H9 (cell line): ENCODE results near the gene GRIP1. TPM values are rescaled to one million over a fixed set of nuclear protein-coding genes. Genes with fewer than 3 reads are reported as not detected.

ENCODE experiments used
- DNase-seq: peaks from one replicate; pipeline ENCODE4 v3.0.0-alpha.2; 2017
- H2AFZ ChIP-seq: one replicate; pipeline ENCODE4 v1.6.1; 2013; ENCODE audit warnings: mild to moderate bottlenecking, low read length, control low read depth, moderate library complexity
- H2AK5ac ChIP-seq: 2 replicates; pipeline ENCODE4 v1.6.1; 2013; ENCODE audit warnings: low read length, control low read depth, mixed read lengths; ENCODE audit not compliant: insufficient read length
- H2BK120ac ChIP-seq: one replicate; pipeline ENCODE4 v1.6.1; 2013; ENCODE audit warnings: low read depth, mild to moderate bottlenecking, low read length, control low read depth, inconsistent platforms; ENCODE audit not compliant: poor library complexity, severe bottlenecking
- H2BK12ac ChIP-seq: 2 replicates; pipeline ENCODE4 v1.6.1; 2013; ENCODE audit warnings: low read length, control low read depth, mixed read lengths, low read depth; ENCODE audit not compliant: insufficient read length
- H2BK15ac ChIP-seq: 2 replicates; pipeline ENCODE4 v1.6.1; 2013; ENCODE audit warnings: low read depth, low read length, control low read depth
- H2BK20ac ChIP-seq: one replicate; pipeline ENCODE4 v1.6.1; 2013; ENCODE audit warnings: low read depth, mild to moderate bottlenecking, low read length, control low read depth, inconsistent platforms; ENCODE audit not compliant: poor library complexity, severe bottlenecking
- H2BK5ac ChIP-seq: 2 replicates; pipeline ENCODE4 v1.6.1; 2013; ENCODE audit warnings: low read length, control low read depth, mixed read lengths; ENCODE audit not compliant: insufficient read length
- H3K14ac ChIP-seq: 2 replicates; pipeline ENCODE4 v1.6.1; 2013; ENCODE audit warnings: low read length, control low read depth; ENCODE audit not compliant: insufficient read depth
- H3K18ac ChIP-seq: 2 replicates; pipeline ENCODE4 v1.6.1; 2013; ENCODE audit warnings: low read depth, mild to moderate bottlenecking, mixed read lengths, low read length, control low read depth; ENCODE audit not compliant: insufficient read length
- H3K23ac ChIP-seq: 2 replicates; pipeline ENCODE4 v1.6.1; 2013; ENCODE audit warnings: low read length, control low read depth, mixed read lengths, low read depth; ENCODE audit not compliant: insufficient read length
- H3K23me2 ChIP-seq: 2 replicates; pipeline ENCODE4 v1.6.1; 2013; ENCODE audit warnings: low read depth, mild to moderate bottlenecking, mixed read lengths, low read length, control low read depth; ENCODE audit not compliant: insufficient read length, poor library complexity, severe bottlenecking
- H3K27ac ChIP-seq: 2 replicates; pipeline ENCODE4 v1.5.1; 2013; ENCODE audit warnings: low read length, control low read depth, mixed read lengths, low read depth; ENCODE audit not compliant: insufficient read length
- H3K27me3 ChIP-seq: 2 replicates; pipeline ENCODE4 v1.6.1; 2013; ENCODE audit warnings: low read length, control low read depth, inconsistent platforms; ENCODE audit not compliant: insufficient read depth
- H3K4ac ChIP-seq: 2 replicates; pipeline ENCODE4 v1.6.1; 2013; ENCODE audit warnings: low read depth, mild to moderate bottlenecking, control low read depth, inconsistent platforms, low read length, moderate library complexity
- H3K4me1 ChIP-seq: 2 replicates; pipeline ENCODE4 v1.6.1; 2013; ENCODE audit warnings: low read length, control low read depth, inconsistent platforms; ENCODE audit not compliant: insufficient read depth
- H3K4me2 ChIP-seq: 2 replicates; pipeline ENCODE4 v1.6.1; 2013; ENCODE audit warnings: low read length, control low read depth, mixed read lengths; ENCODE audit not compliant: insufficient read length, insufficient read depth
- H3K56ac ChIP-seq: 2 replicates; pipeline ENCODE4 v1.6.1; 2013; ENCODE audit warnings: low read depth, mild to moderate bottlenecking, mixed read lengths, low read length, control low read depth; ENCODE audit not compliant: insufficient read length
- H3K79me1 ChIP-seq: 2 replicates; pipeline ENCODE4 v1.6.1; 2013; ENCODE audit warnings: low read depth, mild to moderate bottlenecking, moderate library complexity, low read length, control low read depth, inconsistent platforms; ENCODE audit not compliant: insufficient read depth, poor library complexity, severe bottlenecking
- H3K79me2 ChIP-seq: 2 replicates; pipeline ENCODE4 v1.6.1; 2013; ENCODE audit warnings: low read length, control low read depth, inconsistent platforms; ENCODE audit not compliant: insufficient read depth
- H3K9ac ChIP-seq: 2 replicates; pipeline ENCODE4 v1.6.1; 2013; ENCODE audit warnings: low read length, control low read depth, mixed read lengths; ENCODE audit not compliant: insufficient read length; ENCODE audit errors: extremely low read depth
- H3K9me3 ChIP-seq: one replicate; pipeline ENCODE4 v1.6.1; 2013; ENCODE audit warnings: low read depth, low read length, inconsistent platforms; ENCODE audit not compliant: control insufficient read depth
- H3T11ph ChIP-seq: one replicate; pipeline ENCODE4 v1.6.1; 2013; ENCODE audit warnings: mild to moderate bottlenecking, low read length, control low read depth, inconsistent platforms
- H4K20me1 ChIP-seq: one replicate; pipeline ENCODE4 v1.6.1; 2013; ENCODE audit not compliant: control insufficient read depth, insufficient read length, insufficient read depth
- H4K5ac ChIP-seq: 2 replicates; pipeline ENCODE4 v1.6.1; 2013; ENCODE audit warnings: low read depth, mild to moderate bottlenecking, mixed read lengths, low read length, control low read depth; ENCODE audit not compliant: insufficient read length
- H4K8ac ChIP-seq: replicated peaks from 2 replicates; pipeline ENCODE4 v1.6.1; 2013; ENCODE audit warnings: low read length, control low read depth, mixed read lengths, low read depth; ENCODE audit not compliant: insufficient read length
- H4K91ac ChIP-seq: 2 replicates; pipeline ENCODE4 v1.6.1; 2013; ENCODE audit warnings: low read depth, mild to moderate bottlenecking, moderate library complexity, mixed read lengths, low read length, control low read depth; ENCODE audit not compliant: insufficient read length
- H3K27ac Mint-ChIP-seq, 3 experiments: 2 replicates in 2 of 3; 3 replicates in 1 of 3; pipeline ENCODE4 v1.8.0; 2020 to 2021; ENCODE audit warnings: mixed read lengths in 3 of 3, mild to moderate bottlenecking in 1 of 3, moderate library complexity in 1 of 3
- H3K27me3 Mint-ChIP-seq: 2 replicates; pipeline ENCODE4 v1.8.0; 2021; ENCODE audit warnings: low read depth, mild to moderate bottlenecking, moderate library complexity, mixed read lengths
- H3K36me3 Mint-ChIP-seq, 3 experiments: 2 replicates in 2 of 3; 3 replicates in 1 of 3; pipeline ENCODE4 v1.8.0; 2020 to 2021; ENCODE audit warnings: low read depth in 3 of 3, mixed read lengths in 3 of 3; ENCODE audit not compliant: insufficient read depth in 1 of 3
- H3K4me1 Mint-ChIP-seq, 2 experiments: 2 replicates each; pipeline ENCODE4 v1.8.0; 2020; ENCODE audit warnings: mixed read lengths in 2 of 2
- H3K4me3 Mint-ChIP-seq, 2 experiments: 2 replicates in 1 of 2; 3 replicates in 1 of 2; pipeline ENCODE4 v1.8.0; 2020 to 2021; ENCODE audit warnings: mild to moderate bottlenecking in 2 of 2, mixed read lengths in 2 of 2, moderate library complexity in 1 of 2
- H3K9me3 Mint-ChIP-seq, 2 experiments: 2 replicates in 1 of 2; 3 replicates in 1 of 2; pipeline ENCODE4 v1.8.0; 2020; ENCODE audit warnings: mild to moderate bottlenecking in 2 of 2, mixed read lengths in 2 of 2, moderate library complexity in 1 of 2
- WGBS: extraction: QIAGEN DNeasy Blood & Tissue Kit; methylation state at CpG from one replicate; pipeline ENCODE4 v1.1.7; 2013; ENCODE audit warnings: missing lambda C conversion rate, low lambda C conversion rate, mixed read lengths; ENCODE audit not compliant: insufficient read length; ENCODE audit errors: extremely low coverage; 5-methylcytosine and 5-hydroxymethylcytosine counted together
- total RNA-seq: library from RNA; stranded (reverse); gene quantifications from 2 replicates; pipeline ENCODE4 v1.2.1, GENCODE V29; 2021
- TF ChIP-seq, protein P1 (sequence below): fragments of 200-600 bp; sonication (generic); conservative IDR thresholded peaks from 3 replicates; pipeline ENCODE4 v1.8.0; 2021; ENCODE audit warnings: antibody characterized with exemption, mild to moderate bottlenecking

GRIP1 gene
- total RNA-seq, 1 experiment from 2014 or later, result 19.5 TPM

DNA sequence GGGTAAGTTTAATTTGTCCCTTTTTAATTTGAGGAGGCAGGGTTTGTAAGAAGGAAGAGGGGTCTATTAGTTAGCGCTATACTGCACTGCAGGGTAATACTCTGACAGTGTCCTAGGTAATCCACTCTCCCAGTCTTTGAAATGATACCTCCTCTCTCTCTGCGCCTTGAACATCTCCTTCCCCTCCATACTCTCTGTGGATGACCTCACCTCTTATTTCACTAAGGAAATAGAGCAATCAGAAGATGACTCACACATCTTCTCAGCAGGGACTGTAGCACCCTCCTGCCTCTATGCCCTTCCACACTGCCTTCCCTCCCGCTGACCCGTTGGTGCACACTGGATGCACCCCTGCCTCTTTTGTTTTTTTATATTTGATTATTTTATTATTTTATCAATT lies 94.2 kb downstream of the GRIP1 start:
- Histone ChIP-seq H2AFZ (no peak overlapping the region), H3K56ac (no peak overlapping the region), H2BK20ac (no peak overlapping the region), H3K9ac (no peak overlapping the region), H3K4me2 (no peak overlapping the region), H2AK5ac (no peak overlapping the region), H3K79me1 (no peaks in the 10 kb centered on the region), H3K4me1 (0 out of 2 replicates have a peak, but pooled peaks cover 2% of the 10 kb centered on the region), H3K14ac (no peak overlapping the region), H3K4ac (no peak overlapping the region), H3K27ac (no peak overlapping the region), H3K23ac (no peak overlapping the region), H3K79me2 (no peaks in the 10 kb centered on the region), H2BK12ac (no peak overlapping the region), H3K27me3 (no peaks in the 10 kb centered on the region), H4K8ac (no peak overlapping the region), H2BK120ac (no peak overlapping the region), H3K18ac (no peak overlapping the region), H3K9me3 (no peaks in the 10 kb centered on the region), H4K20me1 (no peaks in the 10 kb centered on the region), H4K91ac (no peak overlapping the region), H2BK5ac (no peak overlapping the region), H3T11ph (no peak overlapping the region), H3K23me2 (no peaks in the 10 kb centered on the region), H2BK15ac (no peak overlapping the region), H4K5ac (no peak overlapping the region)
- TF ChIP-seq, protein P1, sequence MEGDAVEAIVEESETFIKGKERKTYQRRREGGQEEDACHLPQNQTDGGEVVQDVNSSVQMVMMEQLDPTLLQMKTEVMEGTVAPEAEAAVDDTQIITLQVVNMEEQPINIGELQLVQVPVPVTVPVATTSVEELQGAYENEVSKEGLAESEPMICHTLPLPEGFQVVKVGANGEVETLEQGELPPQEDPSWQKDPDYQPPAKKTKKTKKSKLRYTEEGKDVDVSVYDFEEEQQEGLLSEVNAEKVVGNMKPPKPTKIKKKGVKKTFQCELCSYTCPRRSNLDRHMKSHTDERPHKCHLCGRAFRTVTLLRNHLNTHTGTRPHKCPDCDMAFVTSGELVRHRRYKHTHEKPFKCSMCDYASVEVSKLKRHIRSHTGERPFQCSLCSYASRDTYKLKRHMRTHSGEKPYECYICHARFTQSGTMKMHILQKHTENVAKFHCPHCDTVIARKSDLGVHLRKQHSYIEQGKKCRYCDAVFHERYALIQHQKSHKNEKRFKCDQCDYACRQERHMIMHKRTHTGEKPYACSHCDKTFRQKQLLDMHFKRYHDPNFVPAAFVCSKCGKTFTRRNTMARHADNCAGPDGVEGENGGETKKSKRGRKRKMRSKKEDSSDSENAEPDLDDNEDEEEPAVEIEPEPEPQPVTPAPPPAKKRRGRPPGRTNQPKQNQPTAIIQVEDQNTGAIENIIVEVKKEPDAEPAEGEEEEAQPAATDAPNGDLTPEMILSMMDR, result no peak
- Mint-ChIP-seq H3K36me3 (peaks cover 0 to 1% (median under 1%) of the 10 kb centered on the region in 3 experiments; a peak in 2 of 7 replicates), H3K27ac (no peak overlapping the region), H3K27me3 (no peaks in the 10 kb centered on the region), H3K4me3 (no peak overlapping the region), H3K4me1 (peaks cover 5 to 6% of the 10 kb centered on the region in 2 experiments), H3K9me3 (peaks cover 3 to 6% of the 10 kb centered on the region in 2 experiments; a peak in 4 of 5 replicates)
- WGBS, result no CpG with 5 or more reads among the region's 4 CpGs
- no peak for DNase-seq
